BLaER1 treated with 17β-estradiol and CSF1 and Interleukin-3, amounts not matched to agents 10 nM and 100 nM (cell line): ENCODE data around the gene TENT5D.
"Not testable (repeated sequence)": the region's sequence is repeated elsewhere in the genome, so short reads cannot be mapped to it uniquely, and the experiment has no call there.

Experiments used
- H3K27ac ChIP-seq, 11 experiments: shearing (Covaris generic); formaldehyde crosslinking; 2 replicates each; pipeline ENCODE4 v1.8.1; 2022
- H3K27me3 ChIP-seq, 11 experiments: shearing (Covaris generic); formaldehyde crosslinking; 2 replicates each; pipeline ENCODE4 v1.8.1; 2022
- H3K36me3 ChIP-seq, 11 experiments: shearing (Covaris generic); formaldehyde crosslinking; 2 replicates each; pipeline ENCODE4 v1.8.1; 2022
- H3K4me1 ChIP-seq, 10 experiments: shearing (Covaris generic); formaldehyde crosslinking; 2 replicates each; pipeline ENCODE4 v1.8.1; 2022
- H3K4me2 ChIP-seq, 11 experiments: shearing (Covaris generic); formaldehyde crosslinking; 2 replicates each; pipeline ENCODE4 v1.8.1; 2022
- H3K4me3 ChIP-seq, 10 experiments: shearing (Covaris generic); formaldehyde crosslinking; 2 replicates each; pipeline ENCODE4 v1.8.1; 2022
- H3K9ac ChIP-seq, 11 experiments: shearing (Covaris generic); formaldehyde crosslinking; 2 replicates each; pipeline ENCODE4 v1.8.1; 2022
- H3K9me3 ChIP-seq, 11 experiments: shearing (Covaris generic); formaldehyde crosslinking; replicated peaks in 1 of 11; 2 replicates each; pipeline ENCODE4 v1.8.1; 2022
- H4K20me1 ChIP-seq, 11 experiments: shearing (Covaris generic); formaldehyde crosslinking; 2 replicates each; pipeline ENCODE4 v1.8.1; 2022
- Cebpa-rat ChIP-seq, 11 experiments: shearing (Covaris generic); IDR thresholded peaks; 2 replicates each; pipeline ENCODE4 v1.8.1; 2022

The TENT5D gene

GRCh38 chrX:80432863-80433262, 12.6 kb downstream of the TENT5D start:
- Histone ChIP-seq H3K36me3 (no peaks in the 10 kb centered on the region), H3K9me3 (peaks cover 19 to 36% (median 23%) of the 10 kb centered on the region in 11 experiments), H4K20me1 (peaks cover 0 to 4% (median 0%) of the 10 kb centered on the region in 11 experiments; a peak in 1 of 22 replicates), H3K4me3 (no peak overlapping the region), H3K27ac (peak overlapping the region in 6 of 11 experiments; percentile 18 to 59 (median 54); a peak in 9 of 22 replicates), H3K4me1 (peaks cover 0 to 23% (median 4%) of the 10 kb centered on the region in 10 experiments; a peak in 9 of 20 replicates), H3K9ac (no peak overlapping the region; a peak in 1 of 22 replicates), H3K27me3 (peaks cover 31 to 93% (median 83%) of the 10 kb centered on the region in 11 experiments), H3K4me2 (peak overlapping the region in 6 of 11 experiments; percentile 10 to 49 (median 27); a peak in 8 of 22 replicates)
- no peak for TF ChIP-seq Cebpa-rat (IDR thresholded peaks at IDR 0.05)

- H3K4me3 ChIP-seq, H4K20me1 ChIP-seq, H3K36me3 ChIP-seq, H3K4me2 ChIP-seq, H3K4me1 ChIP-seq, H3K27ac ChIP-seq, H3K9ac ChIP-seq: not testable (repeated sequence)
- Histone ChIP-seq H3K27me3 (peaks cover 0 to 37% (median 29%) of the 10 kb centered on the region in 11 experiments; a peak in 20 of 22 replicates), H3K9me3 (peaks cover 9 to 26% (median 16%) of the 10 kb centered on the region in 11 experiments)
Observed at GRCh38 chrX:80468166-80468565, 47.9 kb downstream of the TENT5D start.

- no peaks in the 10 kb centered on the region for H3K4me1 ChIP-seq
- no peaks in the 10 kb centered on the region for H3K36me3 ChIP-seq
- peaks cover 0 to 36% (median 28%) of the 10 kb centered on the region in 11 experiments; a peak in 20 of 22 replicates for H3K27me3 ChIP-seq
- H4K20me1 ChIP-seq = no peaks in the 10 kb centered on the region
- H3K4me2 ChIP-seq = no peak overlapping the region
- no peak overlapping the region for H3K27ac ChIP-seq
- peaks cover 9 to 26% (median 17%) of the 10 kb centered on the region in 11 experiments for H3K9me3 ChIP-seq
- no peak overlapping the region for H3K9ac ChIP-seq
- no peak overlapping the region for H3K4me3 ChIP-seq
- TF ChIP-seq Cebpa-rat (IDR thresholded peaks at IDR 0.05) = no peak
Observed at GRCh38 chrX:80471582-80471981, 51.3 kb downstream of the TENT5D start.

GRCh38 chrX:80485543-80485942, 65.3 kb downstream of the TENT5D start:
- Histone ChIP-seq H4K20me1 (no peaks in the 10 kb centered on the region; a peak in 1 of 22 replicates), H3K27me3 (peaks cover 50 to 75% (median 60%) of the 10 kb centered on the region in 11 experiments; a peak in 21 of 22 replicates), H3K27ac (no peak overlapping the region), H3K9ac (no peak overlapping the region), H3K36me3 (no peaks in the 10 kb centered on the region), H3K4me3 (no peak overlapping the region), H3K4me2 (no peak overlapping the region), H3K9me3 (peaks cover 18 to 33% (median 24%) of the 10 kb centered on the region in 11 experiments), H3K4me1 (no peaks in the 10 kb centered on the region)
- no peak for TF ChIP-seq Cebpa-rat (IDR thresholded peaks at IDR 0.05)

GRCh38 chrX:80486299-80486698, 66.1 kb downstream of the TENT5D start:
- Histone ChIP-seq H3K27me3 (peaks cover 45 to 67% (median 58%) of the 10 kb centered on the region in 11 experiments; a peak in 21 of 22 replicates), H3K27ac (no peak overlapping the region), H3K9me3 (peaks cover 22 to 38% (median 28%) of the 10 kb centered on the region in 11 experiments), H3K36me3 (no peaks in the 10 kb centered on the region), H3K4me3 (no peak overlapping the region), H3K4me1 (no peaks in the 10 kb centered on the region), H3K4me2 (no peak overlapping the region), H3K9ac (no peak overlapping the region), H4K20me1 (no peaks in the 10 kb centered on the region; a peak in 1 of 22 replicates)
- no peak for TF ChIP-seq Cebpa-rat (IDR thresholded peaks at IDR 0.05)

- H3K4me1 ChIP-seq = no peaks in the 10 kb centered on the region
- no peak overlapping the region for H3K27ac ChIP-seq
- no peak overlapping the region for H3K4me3 ChIP-seq
- H3K27me3 ChIP-seq = peaks cover 23 to 58% (median 42%) of the 10 kb centered on the region in 11 experiments; a peak in 21 of 22 replicates
- H4K20me1 ChIP-seq = no peaks in the 10 kb centered on the region; a peak in 1 of 22 replicates
- no peak overlapping the region for H3K9ac ChIP-seq
- H3K36me3 ChIP-seq = no peaks in the 10 kb centered on the region
- peaks cover 22 to 38% (median 28%) of the 10 kb centered on the region in 11 experiments for H3K9me3 ChIP-seq
- H3K4me2 ChIP-seq = no peak overlapping the region
- no peak for TF ChIP-seq Cebpa-rat (IDR thresholded peaks at IDR 0.05)
Observed at GRCh38 chrX:80489166-80489565, 68.9 kb downstream of the TENT5D start.
